ENCODE data around the gene PLCG2. TPM values are rescaled to one million over a fixed set of nuclear protein-coding genes. Genes with fewer than 3 reads are reported as not detected.
"Not testable (repeated sequence)": the region's sequence is repeated elsewhere in the genome, so short reads cannot be mapped to it uniquely, and the experiment has no call there.

The PLCG2 gene
- total RNA-seq, 1 experiment from 2014 or later, result 3.5 TPM

- Histone ChIP-seq H3K9me3 (ENCODE audit: low read length) (peaks cover 8% of the 10 kb centered on the region; the same call in 1 of the 2 replicates), H3F3A (ENCODE audit: low read length, unreplicated experiment) (no peaks in the 10 kb centered on the region), H4K20me1 (ENCODE audit: low read length) (no peaks in the 10 kb centered on the region), H2AFZ (ENCODE audit: low read length) (no peak overlapping the region), H3K36me3 (ENCODE audit: low read depth, low read length) (no peaks in the 10 kb centered on the region), H3K4me3 (ENCODE audit: low read length) (no peak overlapping the region), H3K4me1 (ENCODE audit: insufficient read depth, low read length) (no peaks in the 10 kb centered on the region), H3K9me2 (replicated peaks; ENCODE audit: low read length) (no peaks in the 10 kb centered on the region), H3K4me2 (ENCODE audit: low read length) (no peak overlapping the region), H3K27ac (ENCODE audit: low read length) (no peak overlapping the region), H3K79me2 (ENCODE audit: low read length) (no peaks in the 10 kb centered on the region), H3K27me3 (ENCODE audit: low read length) (no peaks in the 10 kb centered on the region), H3K9ac (ENCODE audit: low read length) (no peak overlapping the region)
- intact Hi-C loops (cut with micrococcal nuclease), result no loop called here
- no peak for ATAC-seq
- CTCF ChIA-PET, result no interaction called here
- no TSS peak for BruUV-seq (replicated peaks)
- TF ChIP-seq CTCF (conservative IDR thresholded peaks at IDR 0.05; ENCODE audit: low read depth, low read length), result no peak
- POLR2A ChIA-PET (ENCODE audit: unreplicated experiment), result no interaction called here
- DNase-seq, result no peak
Measured at GRCh38 chr16:81971853-81972252, 192.8 kb downstream of the PLCG2 start.

DNA sequence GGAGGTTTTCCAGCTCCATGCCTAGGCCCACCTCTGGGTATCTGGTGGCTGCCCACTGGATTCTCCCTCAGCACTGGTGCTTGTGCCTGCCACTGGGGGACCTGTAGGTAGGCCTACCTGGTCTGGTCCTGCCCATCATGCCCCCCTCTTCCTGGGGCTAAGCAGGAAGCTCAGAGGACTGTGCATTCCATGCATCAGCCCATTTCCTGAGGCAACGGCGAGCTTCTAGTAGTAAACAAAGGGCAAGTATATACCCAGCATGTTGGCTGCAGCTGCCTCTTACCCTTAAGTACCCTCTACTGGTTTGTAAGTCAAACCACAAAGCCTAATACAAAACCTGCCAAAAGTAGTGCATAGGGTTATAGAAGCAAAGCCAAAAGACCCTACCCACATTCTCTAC, 194.6 kb downstream of the PLCG2 start:
- no TSS peak for BruUV-seq (replicated peaks)
- ChIA-PET POLR2A (ENCODE audit: unreplicated experiment) (no interaction called here), CTCF (no interaction called here)
- no peak overlapping the region for H3K27ac ChIP-seq (ENCODE audit: low read length)
- H3K9ac ChIP-seq (ENCODE audit: low read length), result no peak overlapping the region
- H3K4me2 ChIP-seq (ENCODE audit: low read length), result no peak overlapping the region
- no peak overlapping the region for H2AFZ ChIP-seq (ENCODE audit: low read length)
- intact Hi-C loops (cut with micrococcal nuclease), result no loop called here
- no peak overlapping the region for H3K4me3 ChIP-seq (ENCODE audit: low read length)
- no peaks in the 10 kb centered on the region for H4K20me1 ChIP-seq (ENCODE audit: low read length)
- H3K4me1 ChIP-seq (ENCODE audit: insufficient read depth, low read length), result no peaks in the 10 kb centered on the region
- ATAC-seq (no peak), DNase-seq (no peak)
- no peaks in the 10 kb centered on the region for H3K36me3 ChIP-seq (ENCODE audit: low read depth, low read length)
- H3K27me3 ChIP-seq (ENCODE audit: low read length), result no peaks in the 10 kb centered on the region
- TF ChIP-seq EZH2 (IDR thresholded peaks at IDR 0.05; ENCODE audit: low read length, unreplicated experiment) (no peak), EZH2phosphoT487 (IDR thresholded peaks at IDR 0.05; ENCODE audit: borderline replicate concordance, low read length) (no peak), CTCF (conservative IDR thresholded peaks at IDR 0.05; ENCODE audit: low read depth, low read length) (no peak)
- peaks cover 8% of the 10 kb centered on the region; the same call in 1 of the 2 replicates for H3K9me3 ChIP-seq (ENCODE audit: low read length)
- no peaks in the 10 kb centered on the region for H3K9me2 ChIP-seq (replicated peaks; ENCODE audit: low read length)
- H3K79me2 ChIP-seq (ENCODE audit: low read length), result no peaks in the 10 kb centered on the region
- no peaks in the 10 kb centered on the region for H3F3A ChIP-seq (ENCODE audit: low read length, unreplicated experiment)

DNA sequence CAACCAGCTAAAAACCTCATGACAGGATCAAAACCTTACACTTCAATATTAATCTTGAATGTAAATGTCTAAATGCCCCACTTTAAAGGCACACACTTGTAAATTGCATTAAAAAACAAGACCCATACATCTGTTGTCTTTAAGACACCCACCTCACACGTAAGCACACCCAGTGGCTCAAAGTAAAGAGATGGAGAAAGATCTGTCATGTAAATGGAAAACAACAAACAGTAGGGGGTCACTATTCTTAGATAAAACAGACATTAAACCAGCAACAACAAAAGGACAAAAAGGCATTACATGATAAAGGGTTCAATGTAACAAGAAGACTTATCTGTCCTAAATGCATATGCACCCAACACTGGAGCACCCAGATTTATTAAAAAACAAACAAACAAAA, 196.5 kb downstream of the PLCG2 start:
- Histone ChIP-seq H3K79me2 (ENCODE audit: low read length) (no peaks in the 10 kb centered on the region), H3K4me1 (ENCODE audit: insufficient read depth, low read length) (no peaks in the 10 kb centered on the region), H3K27me3 (ENCODE audit: low read length) (no peaks in the 10 kb centered on the region), H3K4me2 (ENCODE audit: low read length) (no peak overlapping the region), H3K9ac (ENCODE audit: low read length) (no peak overlapping the region), H3K4me3 (ENCODE audit: low read length) (no peak overlapping the region), H3K27ac (ENCODE audit: low read length) (no peak overlapping the region), H3K36me3 (ENCODE audit: low read depth, low read length) (no peaks in the 10 kb centered on the region), H3F3A (ENCODE audit: low read length, unreplicated experiment) (no peaks in the 10 kb centered on the region), H3K9me3 (ENCODE audit: low read length) (peaks cover 8% of the 10 kb centered on the region; the same call in 1 of the 2 replicates), H4K20me1 (ENCODE audit: low read length) (no peaks in the 10 kb centered on the region), H2AFZ (ENCODE audit: low read length) (no peak overlapping the region), H3K9me2 (replicated peaks; ENCODE audit: low read length) (no peaks in the 10 kb centered on the region)
- CTCF ChIA-PET, result no interaction called here
- no TSS peak for BruUV-seq (replicated peaks)
- intact Hi-C loops (cut with micrococcal nuclease), result no loop called here
- POLR2A ChIA-PET (ENCODE audit: unreplicated experiment), result no interaction called here
- no peak for TF ChIP-seq CTCF (conservative IDR thresholded peaks at IDR 0.05; ENCODE audit: low read depth, low read length)
- no peak for TF ChIP-seq EZH2phosphoT487 (IDR thresholded peaks at IDR 0.05; ENCODE audit: borderline replicate concordance, low read length)
- TF ChIP-seq EZH2 (IDR thresholded peaks at IDR 0.05; ENCODE audit: low read length, unreplicated experiment), result no peak
- ATAC-seq, result no peak
- DNase-seq, result no peak

- not testable (repeated sequence) for H2AFZ ChIP-seq (ENCODE audit: low read length)
Measured at GRCh38 chr16:81977335-81977942, 198.3 kb downstream of the PLCG2 start.

More at GRCh38 chr16:81977335-81977942, 198.3 kb downstream of the PLCG2 start:
- POLR2A ChIA-PET (ENCODE audit: unreplicated experiment); H3K27me3 ChIP-seq (ENCODE audit: low read length); H3K4me1 ChIP-seq (ENCODE audit: insufficient read depth, low read length); H3K9me2 ChIP-seq (replicated peaks; ENCODE audit: low read length); H3K9ac ChIP-seq (ENCODE audit: low read length); intact Hi-C loops (cut with micrococcal nuclease); BruUV-seq (replicated peaks); H3K27ac ChIP-seq (ENCODE audit: low read length); H3K36me3 ChIP-seq (ENCODE audit: low read depth, low read length); H3K9me3 ChIP-seq (ENCODE audit: low read length); H3F3A ChIP-seq (ENCODE audit: low read length, unreplicated experiment); H3K4me3 ChIP-seq (ENCODE audit: low read length); CTCF ChIA-PET; ATAC-seq; H3K4me2 ChIP-seq (ENCODE audit: low read length); H3K79me2 ChIP-seq (ENCODE audit: low read length); DNase-seq; H4K20me1 ChIP-seq (ENCODE audit: low read length): not testable (repeated sequence)
